ENCODE measurements around the gene PTPN2.
"Not testable (repeated sequence)": the region's sequence is repeated elsewhere in the genome, so short reads cannot be mapped to it uniquely, and the experiment has no call there.

Gene PTPN2

GRCh38 chr18:12777500-12777944, 106.5 kb downstream of the PTPN2 start:
- Histone ChIP-seq H3K9ac (ENCODE audit: low read length) (no peak overlapping the region), H3K4me3 (ENCODE audit: low read length) (no peak overlapping the region), H3K4me1 (ENCODE audit: low read length) (no peaks in the 10 kb centered on the region), H3K36me3 (replicated peaks; ENCODE audit: low read depth, low read length) (no peaks in the 10 kb centered on the region), H3K27me3 (ENCODE audit: low read depth, low read length) (no peaks in the 10 kb centered on the region), H4K20me1 (ENCODE audit: insufficient read depth, low read length) (no peaks in the 10 kb centered on the region), H3K4me2 (ENCODE audit: low read length) (no peak overlapping the region), H3K9me3 (ENCODE audit: insufficient read depth, low read length) (no peaks in the 10 kb centered on the region), H3K79me2 (ENCODE audit: low read length) (no peaks in the 10 kb centered on the region), H3K27ac (ENCODE audit: low read length) (no peak overlapping the region), H2AFZ (ENCODE audit: low read depth, low read length) (no peak overlapping the region)
- TF ChIP-seq CTCF (IDR thresholded peaks at IDR 0.05; ENCODE audit: low read depth, low read length) (no peak), EZH2phosphoT487 (IDR thresholded peaks at IDR 0.05; ENCODE audit: low read depth) (no peak)

GRCh38 chr18:12776821-12777471, 107.1 kb downstream of the PTPN2 start:
- H3K27ac ChIP-seq (ENCODE audit: low read length), result no peak overlapping the region

GRCh38 chr18:12776415-12776814, 107.6 kb downstream of the PTPN2 start:
- not testable (repeated sequence) for H3K79me2 ChIP-seq (ENCODE audit: low read length); H3K27me3 ChIP-seq (ENCODE audit: low read depth, low read length); H3K4me1 ChIP-seq (ENCODE audit: low read length); H3K4me2 ChIP-seq (ENCODE audit: low read length); H3K27ac ChIP-seq (ENCODE audit: low read length); H4K20me1 ChIP-seq (ENCODE audit: insufficient read depth, low read length); H3K4me3 ChIP-seq (ENCODE audit: low read length); H3K9ac ChIP-seq (ENCODE audit: low read length); H3K9me3 ChIP-seq (ENCODE audit: insufficient read depth, low read length); H2AFZ ChIP-seq (ENCODE audit: low read depth, low read length); H3K36me3 ChIP-seq (replicated peaks; ENCODE audit: low read depth, low read length)

More at GRCh38 chr18:12776821-12777471, 107.1 kb downstream of the PTPN2 start:
- Histone ChIP-seq H3K4me3 (ENCODE audit: low read length) (no peak overlapping the region), H3K9ac (ENCODE audit: low read length) (no peak overlapping the region), H3K27me3 (ENCODE audit: low read depth, low read length) (no peaks in the 10 kb centered on the region), H3K9me3 (ENCODE audit: insufficient read depth, low read length) (no peaks in the 10 kb centered on the region), H3K4me2 (ENCODE audit: low read length) (no peak overlapping the region), H2AFZ (ENCODE audit: low read depth, low read length) (no peak overlapping the region), H3K36me3 (replicated peaks; ENCODE audit: low read depth, low read length) (no peaks in the 10 kb centered on the region), H3K79me2 (ENCODE audit: low read length) (no peaks in the 10 kb centered on the region), H4K20me1 (ENCODE audit: insufficient read depth, low read length) (no peaks in the 10 kb centered on the region), H3K4me1 (ENCODE audit: low read length) (no peaks in the 10 kb centered on the region)
- TF ChIP-seq EZH2phosphoT487 (IDR thresholded peaks at IDR 0.05; ENCODE audit: low read depth), result no peak
- TF ChIP-seq CTCF (IDR thresholded peaks at IDR 0.05; ENCODE audit: low read depth, low read length), result no peak

- Histone ChIP-seq H3K4me2 (ENCODE audit: low read length) (no peak overlapping the region), H3K27me3 (ENCODE audit: low read depth, low read length) (no peaks in the 10 kb centered on the region), H3K27ac (ENCODE audit: low read length) (no peak overlapping the region), H3K4me3 (ENCODE audit: low read length) (no peak overlapping the region), H3K36me3 (replicated peaks; ENCODE audit: low read depth, low read length) (no peaks in the 10 kb centered on the region), H3K4me1 (ENCODE audit: low read length) (no peaks in the 10 kb centered on the region), H3K79me2 (ENCODE audit: low read length) (no peaks in the 10 kb centered on the region), H2AFZ (ENCODE audit: low read depth, low read length) (no peak overlapping the region), H3K9me3 (ENCODE audit: insufficient read depth, low read length) (no peaks in the 10 kb centered on the region), H3K9ac (ENCODE audit: low read length) (no peak overlapping the region), H4K20me1 (ENCODE audit: insufficient read depth, low read length) (no peaks in the 10 kb centered on the region)
- no peak for TF ChIP-seq EZH2phosphoT487 (IDR thresholded peaks at IDR 0.05; ENCODE audit: low read depth)
- TF ChIP-seq CTCF (IDR thresholded peaks at IDR 0.05; ENCODE audit: low read depth, low read length), result no peak
These were observed 109.1 kb downstream of the PTPN2 start for GRCh38 chr18:12774982-12775381.
